ENCODE results near the gene SHPK.

The SHPK gene

DNA sequence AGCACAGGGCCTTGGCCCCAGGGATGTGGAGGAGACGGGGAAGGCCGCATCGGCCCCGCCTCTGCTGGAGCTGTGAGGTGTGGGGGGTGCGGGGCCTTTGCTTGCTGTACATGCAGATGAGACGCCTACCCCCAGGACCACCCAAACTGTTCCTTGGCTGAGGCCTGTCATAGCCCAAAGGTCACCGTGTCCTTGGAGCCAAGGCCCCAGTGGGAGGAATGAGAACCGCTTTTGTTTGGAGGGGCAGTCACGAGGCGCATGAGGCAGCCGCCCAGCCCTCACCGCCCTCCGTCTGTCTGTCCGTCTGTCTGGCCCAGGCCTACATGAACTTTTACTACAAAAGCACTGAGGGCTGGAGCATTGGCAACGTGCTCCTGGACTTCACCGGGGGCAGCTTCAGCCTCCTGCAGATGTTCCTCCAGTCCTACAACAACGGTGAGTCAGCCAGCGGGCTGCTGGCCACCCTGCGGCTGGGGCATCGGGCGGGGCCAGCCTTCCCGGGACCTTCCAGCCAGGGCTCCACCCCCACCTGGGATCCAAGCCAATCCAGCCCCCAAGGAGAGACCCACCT lies 23.6 kb upstream of the SHPK start:
- no peak for DNase-seq (ENCODE audit: low read depth)

- DNase-seq (ENCODE audit: low read depth), result no peak
Observed at GRCh38 chr17:3658784-3659449, 22.9 kb upstream of the SHPK start.

DNA sequence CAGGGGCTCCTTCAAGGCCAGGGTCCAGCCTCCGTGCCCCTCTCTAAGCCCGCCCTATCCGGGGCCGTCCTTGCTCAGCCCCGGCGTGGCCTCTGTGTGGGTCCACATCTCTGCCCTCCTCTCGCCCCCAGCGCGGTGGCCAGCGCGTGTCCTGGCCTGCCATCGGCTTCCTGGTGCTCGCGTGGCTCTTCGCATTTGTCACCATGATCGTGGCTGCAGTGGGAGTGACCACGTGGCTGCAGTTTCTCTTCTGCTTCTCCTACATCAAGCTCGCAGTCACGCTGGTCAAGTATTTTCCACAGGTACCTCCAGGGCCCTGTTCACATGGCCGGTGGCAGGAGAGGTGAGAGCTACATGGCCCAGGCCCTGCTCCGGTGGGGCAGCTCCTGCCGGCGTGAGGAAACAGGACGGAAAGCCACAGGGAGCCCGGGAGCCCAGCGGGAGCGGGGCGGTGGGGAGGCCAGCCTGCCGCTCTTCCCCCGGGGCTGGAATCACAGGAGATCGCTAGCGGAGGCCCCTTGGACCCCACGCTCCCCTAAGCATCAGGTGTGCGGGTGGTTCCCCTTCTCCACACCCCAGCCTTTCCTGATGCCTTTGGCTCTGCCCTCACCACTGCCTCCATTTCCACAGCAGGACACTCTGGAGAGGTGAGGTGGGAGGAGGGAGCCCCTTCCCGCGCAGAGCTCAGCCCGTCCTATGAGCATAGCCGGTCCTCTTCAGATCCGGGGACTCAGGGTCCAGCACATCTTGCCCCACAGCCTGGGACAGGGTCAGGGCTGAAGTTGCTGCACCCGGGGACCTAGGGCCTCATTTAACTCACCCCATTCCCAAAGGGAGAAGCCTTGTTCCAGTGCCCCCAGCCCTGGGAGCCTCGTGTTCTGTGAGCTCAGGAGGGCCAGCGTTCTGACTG lies 22.1 kb upstream of the SHPK start:
- DNase-seq (ENCODE audit: low read depth), result no peak

DNA sequence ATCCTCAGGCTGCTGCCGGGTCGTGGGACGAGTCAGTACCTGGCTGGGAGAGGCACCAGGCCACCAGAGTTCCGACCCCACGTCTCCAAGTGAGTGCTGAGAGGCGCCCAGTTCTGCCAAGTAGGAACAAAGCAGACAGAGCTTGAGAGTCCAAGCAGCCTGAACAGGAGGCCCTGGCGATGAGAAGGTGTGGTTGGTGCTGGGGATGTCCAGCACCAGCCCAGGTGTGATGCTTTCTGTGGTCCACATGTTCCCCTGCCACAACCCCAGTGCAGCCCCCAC lies 21.5 kb upstream of the SHPK start:
- no peak for DNase-seq (ENCODE audit: low read depth)

DNA sequence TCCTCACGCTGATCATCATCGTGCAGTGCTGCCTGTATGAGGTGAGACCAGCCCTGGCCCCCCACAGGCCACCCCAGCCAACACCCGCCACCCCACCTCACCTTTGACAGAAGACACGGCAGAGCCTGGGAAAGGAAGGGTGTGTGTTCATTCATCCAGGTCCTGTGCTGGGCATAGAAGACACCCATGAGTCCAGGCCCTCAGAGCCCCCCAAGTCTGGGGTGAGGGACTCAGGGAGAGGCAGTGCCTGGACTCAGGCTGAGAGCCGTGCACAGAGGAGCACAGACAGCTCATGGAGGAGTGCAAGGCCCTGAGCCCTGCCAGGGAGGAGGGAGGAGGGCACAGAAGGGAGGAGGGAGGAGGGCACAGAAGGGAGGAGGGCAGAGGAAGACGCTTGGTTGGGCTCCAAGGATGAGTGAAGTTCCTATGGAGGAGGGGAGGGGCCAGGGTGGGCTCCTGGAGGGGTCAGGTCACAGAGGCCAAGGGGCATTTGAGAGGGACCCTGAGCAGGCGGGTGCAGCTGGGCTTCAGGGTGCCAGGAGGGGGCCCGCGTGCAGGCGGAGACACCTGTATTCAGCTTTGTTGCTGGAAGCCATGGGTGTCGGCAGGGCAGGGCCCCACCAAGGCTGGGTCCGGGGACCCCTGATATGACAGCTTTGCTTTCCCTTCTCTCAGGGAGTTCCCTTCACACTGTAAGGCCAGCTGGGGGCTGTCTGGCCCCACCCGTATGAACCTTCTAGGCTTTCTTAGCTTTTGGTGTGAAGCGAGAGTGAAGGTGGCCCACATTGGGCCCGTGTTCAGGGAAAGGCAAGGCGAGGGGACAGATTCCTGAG lies 20.9 kb upstream of the SHPK start:
- no peak for DNase-seq (ENCODE audit: low read depth)

DNA sequence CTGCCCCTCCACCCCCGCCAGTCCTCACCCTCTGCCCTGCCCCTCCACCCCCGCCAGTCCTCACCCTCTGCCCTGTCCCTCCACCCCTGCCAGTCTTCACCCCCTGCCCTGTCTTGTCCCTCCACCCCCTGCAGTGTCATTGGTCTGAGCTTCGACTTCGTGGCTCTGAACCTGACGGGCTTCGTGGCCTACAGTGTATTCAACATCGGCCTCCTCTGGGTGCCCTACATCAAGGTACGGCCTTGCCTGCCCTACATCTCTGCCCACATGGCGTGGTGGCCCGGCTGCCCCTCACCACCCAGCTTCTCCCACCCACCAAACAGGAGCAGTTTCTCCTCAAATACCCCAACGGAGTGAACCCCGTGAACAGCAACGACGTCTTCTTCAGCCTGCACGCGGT lies 20.3 kb upstream of the SHPK start:
- DNase-seq (ENCODE audit: low read depth), result no peak

DNA sequence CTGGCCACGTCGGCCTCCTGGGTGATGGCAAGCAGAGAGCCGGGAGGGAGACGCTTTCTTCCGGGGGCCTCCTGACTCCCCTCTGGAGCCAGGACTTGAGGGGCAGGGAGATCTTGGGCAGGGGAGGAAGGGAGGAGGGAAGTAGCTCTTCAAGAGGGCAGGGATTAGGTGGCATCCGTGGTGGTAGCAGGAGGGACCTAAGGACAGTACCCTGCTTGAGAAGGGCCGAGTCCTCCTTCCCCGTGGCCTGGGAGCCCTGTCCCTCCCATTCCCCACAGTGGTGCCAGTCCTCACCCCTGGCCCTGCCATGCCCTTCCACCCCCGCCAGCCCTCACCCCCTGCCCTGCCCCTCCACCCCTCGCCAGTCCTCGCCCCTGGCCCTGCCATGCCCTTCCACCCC lies 19.7 kb upstream of the SHPK start:
- DNase-seq (ENCODE audit: low read depth), result no peak

GRCh38 chr17:3647769-3648555 lies 11.9 kb upstream of the SHPK start:
- DNase-seq (ENCODE audit: low read depth), result peak; percentile 43

GRCh38 chr17:3647251-3647650 lies 11.2 kb upstream of the SHPK start:
- DNase-seq (ENCODE audit: low read depth), result no peak

- no peak for DNase-seq (ENCODE audit: low read depth)
Observed at GRCh38 chr17:3645310-3645709, 9.3 kb upstream of the SHPK start.

- peak; percentile 37 for DNase-seq (ENCODE audit: low read depth)
Observed at GRCh38 chr17:3643889-3644349, 7.9 kb upstream of the SHPK start.

- no peak for DNase-seq (ENCODE audit: low read depth)
Observed at GRCh38 chr17:3641717-3642486, 5.9 kb upstream of the SHPK start.

DNA sequence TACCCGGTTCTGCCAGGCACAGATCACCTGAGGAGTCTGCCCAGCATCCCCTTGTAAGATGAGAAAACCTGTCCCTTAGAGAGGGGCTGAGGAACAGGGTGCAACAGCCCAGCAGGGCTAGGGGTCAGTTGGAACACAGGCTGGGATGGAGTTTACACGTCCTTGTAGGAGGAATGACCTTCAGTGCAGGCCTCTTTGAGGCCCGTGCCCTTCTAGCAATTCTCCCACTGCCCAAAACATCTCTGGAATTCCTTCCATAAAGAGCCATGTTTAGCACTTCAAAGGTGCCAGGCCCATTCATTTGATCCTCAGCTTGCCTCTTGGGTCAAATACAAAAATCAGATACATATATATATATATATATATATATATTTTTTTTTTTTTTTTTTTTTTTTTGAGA lies 5.0 kb upstream of the SHPK start:
- no peak for DNase-seq (ENCODE audit: low read depth)

GRCh38 chr17:3639981-3640596 lies 4.0 kb upstream of the SHPK start:
- peak; percentile 50 for DNase-seq (ENCODE audit: low read depth)

- DNase-seq (ENCODE audit: low read depth), result no peak
Observed at GRCh38 chr17:3636908-3637373, 891 bp upstream of the SHPK start.

DNA sequence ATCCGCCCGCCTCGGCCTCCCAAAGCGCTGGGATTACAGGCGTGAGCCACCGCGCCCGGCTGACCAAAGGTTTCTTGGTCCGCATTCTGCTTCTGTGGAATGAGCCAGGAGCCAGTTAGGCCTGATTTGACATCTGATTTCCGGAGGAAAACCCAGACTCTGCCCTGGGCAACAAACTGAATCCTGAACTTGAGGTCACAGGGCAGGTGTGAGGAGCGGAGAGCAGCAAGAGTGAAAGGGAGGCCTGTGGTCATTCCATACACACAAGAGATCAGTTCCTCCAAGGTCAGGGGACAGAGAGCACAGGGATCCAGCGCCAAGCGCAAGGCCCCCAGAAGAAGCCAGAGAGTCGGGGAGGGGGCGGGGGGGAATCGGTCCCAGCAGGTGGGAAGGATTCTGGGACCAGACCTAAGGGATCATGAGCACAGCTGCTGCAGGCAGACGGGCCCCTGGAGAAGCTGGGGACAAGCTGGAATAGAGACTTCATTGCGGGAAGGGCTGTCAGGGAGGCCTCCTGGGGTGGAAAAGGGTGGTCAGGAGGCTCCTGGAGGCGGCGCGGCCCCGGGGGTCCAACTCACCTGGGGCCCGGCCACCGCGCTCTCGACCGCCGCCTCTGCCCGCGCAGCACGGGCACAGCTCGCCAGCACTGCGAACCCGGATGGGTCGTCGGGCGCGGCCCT lies 436 bp downstream of the SHPK start:
- no peak for DNase-seq (ENCODE audit: low read depth)

- DNase-seq (ENCODE audit: low read depth), result no peak
Observed at GRCh38 chr17:3632287-3632686, 3.8 kb downstream of the SHPK start.

GRCh38 chr17:3630781-3631180 lies 5.3 kb downstream of the SHPK start:
- DNase-seq (ENCODE audit: low read depth), result no peak

DNA sequence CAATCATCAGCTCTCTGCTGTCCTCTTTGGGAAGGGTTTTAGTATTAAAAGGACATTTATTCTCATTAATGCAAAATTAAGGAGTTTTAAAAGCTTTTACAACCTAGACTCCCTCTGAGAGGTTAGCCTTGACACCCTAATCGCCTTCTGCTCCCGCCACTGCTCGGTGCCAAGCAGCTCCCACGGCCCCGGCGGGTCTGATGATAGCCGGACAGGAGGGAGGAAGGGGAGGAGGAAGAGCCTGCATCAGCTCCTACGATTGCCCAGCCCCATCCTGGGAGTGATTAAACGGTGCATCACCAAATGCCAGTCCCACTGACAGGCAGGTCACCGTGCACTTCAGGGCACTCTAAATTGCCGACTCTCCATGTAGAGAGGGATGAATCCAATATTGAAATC lies 8.3 kb downstream of the SHPK start:
- DNase-seq (ENCODE audit: low read depth), result no peak

Data from activated T-cell treated with anti-CD3 and anti-CD28 coated beads for 48 hours (primary cell).